Endothelial cell of umbilical vein (primary cell): ENCODE measurements around the gene TTC9. TPM values are rescaled to one million over a fixed set of nuclear protein-coding genes. Genes with fewer than 3 reads are reported as not detected.
A peak's percentile ranks its signal among the peaks of the same experiment; 100 is the strongest.

Source experiments
- Bru-seq: library from RNA; stranded (reverse); fragments of 400-500 nt; gene quantifications from one replicate; lab custom pipeline; 2021; lab: Mats Ljungman, UMichigan
- BruChase-seq, 2 experiments: library from RNA; stranded (reverse); fragments of 400-500 nt; gene quantifications; one replicate each; lab custom pipeline; 2021; lab: Mats Ljungman, UMichigan
- BruUV-seq: library from RNA; stranded (reverse); fragments of 400-500 nt; replicated peaks from 2 replicates; lab custom pipeline; 2021; lab: Mats Ljungman, UMichigan
- CTCF ChIA-PET: fragments of 300-600, 350-600 bp; sonication (Branson Sonifier 250); formaldehyde crosslinking; loops from one replicate; lab custom pipeline; 2021; ENCODE audit warnings: antibody characterized with exemption, inconsistent platforms; lab: Charles Lee
- POLR2A ChIA-PET: fragments of 300-600, 350-600 bp; sonication (Branson Sonifier 250); formaldehyde crosslinking; loops from one replicate; lab custom pipeline; 2021; ENCODE audit warnings: antibody characterized with exemption, inconsistent platforms; lab: Charles Lee
- DNase-seq: peaks from one replicate; pipeline ENCODE4 v3.0.0-alpha.2; 2011; ENCODE audit warnings: low read depth, low spot score
- FAIRE-seq: peaks from 2 replicates; lab custom pipeline; 2011; peaks lifted over from hg19 to GRCh38; lab: Jason Lieb, UNC
- H2AFZ ChIP-seq: 2 replicates; pipeline ENCODE4 v1.6.0; 2012; ENCODE audit warnings: low read depth, low read length, control low read depth, inconsistent platforms
- H3K27ac ChIP-seq: 2 replicates; pipeline ENCODE4 v1.5.1; 2011; ENCODE audit warnings: low read depth, mild to moderate bottlenecking, control low read depth, low read length, moderate library complexity; ENCODE audit not compliant: insufficient read depth
- H3K27me3 ChIP-seq, 2 experiments: 2 replicates each; pipeline versions ENCODE4 v1.6.0 to v1.6.1; 2011; ENCODE audit warnings: low read length in 2 of 2, mixed read lengths in 1 of 2; ENCODE audit not compliant: control insufficient read depth in 2 of 2, insufficient read depth in 2 of 2
- H3K36me3 ChIP-seq, 2 experiments: 2 replicates in 1 of 2; 3 replicates in 1 of 2; pipeline ENCODE4 v1.5.1; 2011; ENCODE audit warnings: low read length in 2 of 2, mild to moderate bottlenecking in 1 of 2, moderate library complexity in 1 of 2; ENCODE audit not compliant: control insufficient read depth in 2 of 2, insufficient read depth in 2 of 2; ENCODE audit errors: extremely low read depth in 1 of 2
- H3K4me1 ChIP-seq: 3 replicates; pipeline ENCODE4 v1.5.1; 2011; ENCODE audit warnings: mild to moderate bottlenecking, low read length; ENCODE audit not compliant: control insufficient read depth, insufficient read depth; ENCODE audit errors: extremely low read depth
- H3K4me2 ChIP-seq: 2 replicates; pipeline ENCODE4 v1.6.1; 2011; ENCODE audit warnings: low read length, control low read depth, mixed read lengths; ENCODE audit not compliant: insufficient read depth
- H3K4me3 ChIP-seq, 3 experiments: fragments of 200-600 bp in 1 of 3; sonication (generic), shearing (Covaris generic) in 1 of 3; replicated peaks in 1 of 3; 2 replicates each; pipeline ENCODE4 v1.5.1; 2011 to 2016; ENCODE audit warnings: control low read depth in 3 of 3, low read length in 3 of 3, mild to moderate bottlenecking in 2 of 3, inconsistent platforms in 1 of 3, low read depth in 1 of 3, moderate library complexity in 1 of 3; ENCODE audit not compliant: insufficient read depth in 1 of 3
- H3K79me2 ChIP-seq: 2 replicates; pipeline ENCODE4 v1.6.0; 2012; ENCODE audit warnings: low read length, inconsistent platforms; ENCODE audit not compliant: control insufficient read depth, insufficient read depth
- H3K9ac ChIP-seq: replicated peaks from 2 replicates; pipeline ENCODE3; 2011; ENCODE audit warnings: low read length, control low read depth; ENCODE audit not compliant: insufficient read depth; ENCODE audit errors: extremely low read depth
- H3K9me1 ChIP-seq: replicated peaks from 3 replicates; pipeline ENCODE4 v1.6.0; 2011; ENCODE audit warnings: mild to moderate bottlenecking, low read length; ENCODE audit not compliant: control insufficient read depth, insufficient read depth; ENCODE audit errors: extremely low read depth
- H3K9me3 ChIP-seq: replicated peaks from 2 replicates; pipeline ENCODE4 v1.5.1; 2012; ENCODE audit warnings: low read length, inconsistent platforms; ENCODE audit not compliant: control insufficient read depth, insufficient read depth
- H4K20me1 ChIP-seq: replicated peaks from 2 replicates; pipeline ENCODE3; 2011; ENCODE audit warnings: mild to moderate bottlenecking, low read length; ENCODE audit not compliant: control insufficient read depth, insufficient read depth; ENCODE audit errors: extremely low read depth
- CTCF ChIP-seq, 2 donors: IDR thresholded peaks; 1 replicate in 1 of 2; 2 replicates in 1 of 2; pipeline ENCODE4 v1.5.1; 2011; ENCODE audit warnings: low read length in 2 of 2, mild to moderate bottlenecking in 2 of 2, moderate library complexity in 2 of 2, control low read depth in 1 of 2, inconsistent platforms in 1 of 2, low read depth in 1 of 2; ENCODE audit not compliant: insufficient read depth in 1 of 2; ENCODE audit errors: extremely low read depth in 1 of 2
- EZH2 ChIP-seq: IDR thresholded peaks from 2 replicates; pipeline ENCODE4 v1.6.1; 2012; ENCODE audit warnings: borderline replicate concordance, low read depth, mild to moderate bottlenecking, moderate library complexity, low read length, inconsistent platforms; ENCODE audit not compliant: severe bottlenecking
- GATA2 ChIP-seq: IDR thresholded peaks from 2 replicates; pipeline ENCODE4 v1.7.0; 2011; ENCODE audit warnings: low read depth, mild to moderate bottlenecking, moderate library complexity, mixed read lengths, low read length; ENCODE audit not compliant: insufficient read length, insufficient read depth
- JUN ChIP-seq: IDR thresholded peaks from 2 replicates; pipeline ENCODE4 v1.6.1; 2011; ENCODE audit warnings: borderline replicate concordance, low read depth; ENCODE audit not compliant: insufficient read length, insufficient read depth
- MYC ChIP-seq: IDR thresholded peaks from one replicate; pipeline ENCODE4 v1.6.1; 2011; ENCODE audit warnings: mild to moderate bottlenecking, low read depth, low read length
- POLR2A ChIP-seq: IDR thresholded peaks from 2 replicates; pipeline ENCODE4 v1.6.1; 2012; ENCODE audit warnings: low read depth, mild to moderate bottlenecking, control low read depth, low read length
- POLR2AphosphoS5 ChIP-seq: IDR thresholded peaks from 2 replicates; pipeline ENCODE4 v1.6.1; 2012; ENCODE audit warnings: low read depth, mild to moderate bottlenecking, control low read depth, low read length, moderate library complexity; ENCODE audit not compliant: insufficient read depth
- dilution Hi-C: fragments of 300-500 bp; cut with MboI; formaldehyde crosslinking; loops from one replicate; pipeline ENCODE4 v1.15.0; 2019; ENCODE audit warnings: low sequenced_read_pairs; ENCODE audit not compliant: extremely low pct_ligation_motif_present
- intact Hi-C: fragments of 100-400 bp; cut with micrococcal nuclease; formaldehyde crosslinking; loops from one replicate; pipeline ENCODE4 v1.10.0; 2022
- long read RNA-seq: library from polyadenylated mRNA; stranded (forward); transcript quantifications from one replicate; pipeline ENCODE4 v2.0.0, GENCODE V29; 2021
- polyA minus RNA-seq, 3 experiments: library from RNA; depleted of rRNA, polyadenylated mRNA; stranded (reverse); fragments of >200 nt; gene quantifications; 1 replicate in 1 of 3; 2 replicates in 2 of 3; pipeline ENCODE4 v1.2.3, GENCODE V29; 2011
- polyA plus RNA-seq, 4 experiments: library from polyadenylated mRNA; depleted of rRNA in 3 of 4; stranded (reverse) in 3 of 4; unstranded in 1 of 4; fragments of >200 nt; gene quantifications; 2 replicates each; pipeline versions ENCODE4 v1.2.1 to v1.2.3, GENCODE V29; 2011 to 2012; ENCODE audit warnings: missing spikeins in 1 of 4
- total RNA-seq: library from RNA; stranded (reverse); gene quantifications from 2 replicates; pipeline ENCODE4 v1.2.3, GENCODE V29; 2021
- TF ChIP-seq, protein P1 (sequence below): IDR thresholded peaks from 2 replicates; pipeline ENCODE4 v1.6.1; 2011; ENCODE audit not compliant: insufficient read depth, insufficient read length

Gene TTC9
- 0.09 TPM in 1 of 2 replicates, not detected in the other for total RNA-seq
- polyA plus RNA-seq: 0.06 TPM in 2 replicates
- 0.05 and 0.07 TPM in 2 replicates for polyA plus RNA-seq (2011; cell fraction: cytosol; rRNA removed)
- 0.03 TPM in 1 of 2 replicates, not detected in the other for polyA plus RNA-seq (2011; cell fraction: nucleus; rRNA removed)
- polyA plus RNA-seq (2012): 0.04 TPM in 1 of 2 replicates, not detected in the other
- polyA minus RNA-seq: 0.06 and 0.10 TPM in 2 replicates
- polyA minus RNA-seq (2011; cell fraction: cytosol; rRNA and poly(A)+ RNA removed): 0.61 TPM
- polyA minus RNA-seq (2011; cell fraction: nucleus; rRNA and poly(A)+ RNA removed): not detected in 2 replicates
- percentile 13 among the genes with signal in this experiment for Bru-seq, nascent RNA
- percentile 6 among the genes with signal in this experiment for BruChase-seq, experiment 1, labeled RNA remaining after a 6-hour chase
- percentile 10 among the genes with signal in this experiment for BruChase-seq, experiment 2, labeled RNA remaining after a 2-hour chase
- long read RNA-seq: 0 reads

DNA sequence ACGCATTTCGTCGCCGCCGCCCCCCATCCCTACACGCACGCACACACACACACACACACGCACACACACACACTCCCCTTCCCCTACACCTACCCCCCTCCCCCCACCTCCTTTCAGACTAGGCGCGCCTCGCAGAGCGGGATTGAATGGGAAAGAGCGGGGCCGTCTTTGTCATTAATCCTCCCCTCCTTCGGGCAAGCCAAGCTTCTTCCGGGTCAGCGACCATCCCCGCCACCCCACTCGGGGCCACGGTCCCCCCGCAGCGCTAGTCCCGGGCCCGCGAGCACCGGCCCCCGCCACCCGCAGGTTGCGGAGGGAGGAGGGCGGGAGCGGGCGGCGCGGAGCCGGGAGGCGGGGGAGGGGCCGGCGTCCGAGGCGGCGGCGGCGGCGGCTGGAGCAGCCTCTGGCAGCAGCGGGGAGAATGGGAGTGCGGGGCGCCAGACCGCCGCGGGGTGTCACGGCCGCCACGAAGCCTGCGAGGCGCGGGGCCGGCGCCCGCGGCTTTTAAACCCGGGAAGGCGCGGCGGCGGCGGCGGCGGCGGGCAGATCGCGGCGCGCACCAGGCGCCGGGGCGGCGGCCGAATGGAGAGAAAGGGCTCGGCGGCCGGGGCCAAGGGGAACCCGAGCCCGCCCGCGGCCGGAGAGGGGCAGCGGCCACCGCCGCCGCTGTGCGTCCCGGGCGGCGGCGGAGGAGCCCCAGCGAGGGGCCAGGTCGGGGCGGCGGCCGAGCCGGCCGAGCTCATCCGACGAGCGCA lies at the start of gene TTC9:
TTC9 (plus strand) TSS at position 369 of the 755 bp plus-strand sequence; CDS start at position 583, 214 bp downstream.
- Histone ChIP-seq H3K4me2 (peak within 1 kb of the TSS; percentile 2), H3K4me1 (no peaks in the 10 kb centered on the region), H3K27ac (no peak within 1 kb of the TSS), H2AFZ (peak within 1 kb of the TSS; percentile 48), H3K36me3 (no peaks in the 10 kb centered on the region), H3K79me2 (no peaks in the 10 kb centered on the region), H3K4me3 (peak within 1 kb of the TSS; percentile 8 to 53 (median 27)), H3K9me1 (no peaks in the 10 kb centered on the region), H3K9me3 (no peaks in the 10 kb centered on the region), H3K9ac (no peak within 1 kb of the TSS), H4K20me1 (no peaks in the 10 kb centered on the region), H3K27me3 (peaks cover 34 to 44% of the 10 kb centered on the region in 2 experiments)
- FAIRE-seq: no peak
- no peak for TF ChIP-seq MYC
- no peak for TF ChIP-seq GATA2
- no peak for TF ChIP-seq POLR2A
- TF ChIP-seq EZH2: no peak
- no peak for TF ChIP-seq JUN
- no peak for TF ChIP-seq POLR2AphosphoS5
- TF ChIP-seq CTCF (IDR thresholded peaks at IDR 0.05; ENCODE audit: extremely low read depth in 1 of 2, insufficient read depth in 1 of 2, low read depth in 1 of 2, low read length in 2 of 2): no peak
- TF ChIP-seq, protein P1, sequence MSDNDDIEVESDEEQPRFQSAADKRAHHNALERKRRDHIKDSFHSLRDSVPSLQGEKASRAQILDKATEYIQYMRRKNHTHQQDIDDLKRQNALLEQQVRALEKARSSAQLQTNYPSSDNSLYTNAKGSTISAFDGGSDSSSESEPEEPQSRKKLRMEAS: no peak
- ChIA-PET CTCF (interaction anchor here (0.6 to 1.4 kb wide), 3 partner anchors 18 to 52 kb away, joined by 3 to 5 read pairs (median 3); no protein-coding TSS in a partner anchor), POLR2A (no interaction called here)
- no peak for DNase-seq
- dilution Hi-C loops: no loop called here
- intact Hi-C loops: loop anchor here (2.0 to 5.0 kb wide), 2 partner anchors 41 to 71 kb away; partner anchors contain the start of gene MED6
- no TSS peak for BruUV-seq
